ENCODE measurements around the gene DAPP1. TPM values are rescaled to one million over a fixed set of nuclear protein-coding genes. Genes with fewer than 3 reads are reported as not detected.

DAPP1 gene
- total RNA-seq, 1 experiment from 2014 or later, result 30.6 TPM

DNA sequence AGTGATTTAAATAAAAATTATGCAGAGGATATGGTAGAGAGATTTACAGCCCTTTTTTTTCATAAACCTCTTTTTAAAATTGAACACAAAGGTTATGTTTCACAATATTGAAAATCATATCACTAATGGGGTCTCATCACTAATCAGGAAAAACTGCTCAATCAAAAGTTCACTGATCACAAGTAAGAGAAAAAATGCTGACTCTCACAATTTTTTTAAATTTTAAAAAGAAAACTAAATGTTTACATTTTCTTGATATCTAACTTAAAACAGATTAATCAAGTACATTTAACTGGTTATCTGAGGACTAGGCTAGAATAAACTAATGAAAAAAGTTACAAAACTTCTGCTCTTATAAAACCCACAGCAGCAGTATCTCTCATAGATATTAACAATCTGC is 69.1 kb downstream of the DAPP1 start:
- no peak for DNase-seq
- peaks cover 4% of the 10 kb centered on the region for H3K36me3 Mint-ChIP-seq (ENCODE audit: insufficient read depth, unreplicated experiment)
- CTCF ChIA-PET, result interaction anchor here (1.0 kb wide), 1 partner anchor 74 kb away, joined by 3 read pairs; no protein-coding TSS in a partner anchor
- BruUV-seq (replicated peaks), result no TSS peak
- intact Hi-C loops (cut with micrococcal nuclease; ENCODE audit: unreplicated experiment), result loop anchor here (2.0 to 5.0 kb wide), 2 partner anchors 69 to 323 kb away; partner anchors contain the start of genes DAPP1 and TRMT10A
- H3K4me1 Mint-ChIP-seq (ENCODE audit: low read depth, unreplicated experiment), result no peaks in the 10 kb centered on the region
- TF ChIP-seq, protein P1, sequence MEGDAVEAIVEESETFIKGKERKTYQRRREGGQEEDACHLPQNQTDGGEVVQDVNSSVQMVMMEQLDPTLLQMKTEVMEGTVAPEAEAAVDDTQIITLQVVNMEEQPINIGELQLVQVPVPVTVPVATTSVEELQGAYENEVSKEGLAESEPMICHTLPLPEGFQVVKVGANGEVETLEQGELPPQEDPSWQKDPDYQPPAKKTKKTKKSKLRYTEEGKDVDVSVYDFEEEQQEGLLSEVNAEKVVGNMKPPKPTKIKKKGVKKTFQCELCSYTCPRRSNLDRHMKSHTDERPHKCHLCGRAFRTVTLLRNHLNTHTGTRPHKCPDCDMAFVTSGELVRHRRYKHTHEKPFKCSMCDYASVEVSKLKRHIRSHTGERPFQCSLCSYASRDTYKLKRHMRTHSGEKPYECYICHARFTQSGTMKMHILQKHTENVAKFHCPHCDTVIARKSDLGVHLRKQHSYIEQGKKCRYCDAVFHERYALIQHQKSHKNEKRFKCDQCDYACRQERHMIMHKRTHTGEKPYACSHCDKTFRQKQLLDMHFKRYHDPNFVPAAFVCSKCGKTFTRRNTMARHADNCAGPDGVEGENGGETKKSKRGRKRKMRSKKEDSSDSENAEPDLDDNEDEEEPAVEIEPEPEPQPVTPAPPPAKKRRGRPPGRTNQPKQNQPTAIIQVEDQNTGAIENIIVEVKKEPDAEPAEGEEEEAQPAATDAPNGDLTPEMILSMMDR (IDR thresholded peaks at IDR 0.05; ENCODE audit: unreplicated experiment), result no peak
- no peaks in the 10 kb centered on the region for H3K27me3 Mint-ChIP-seq (ENCODE audit: unreplicated experiment)
- H3K4me3 Mint-ChIP-seq (ENCODE audit: low read depth, unreplicated experiment), result no peak overlapping the region
- H3K9me3 Mint-ChIP-seq (ENCODE audit: low read depth, unreplicated experiment), result no peaks in the 10 kb centered on the region
- H3K27ac Mint-ChIP-seq (ENCODE audit: unreplicated experiment), result no peak overlapping the region

DNA sequence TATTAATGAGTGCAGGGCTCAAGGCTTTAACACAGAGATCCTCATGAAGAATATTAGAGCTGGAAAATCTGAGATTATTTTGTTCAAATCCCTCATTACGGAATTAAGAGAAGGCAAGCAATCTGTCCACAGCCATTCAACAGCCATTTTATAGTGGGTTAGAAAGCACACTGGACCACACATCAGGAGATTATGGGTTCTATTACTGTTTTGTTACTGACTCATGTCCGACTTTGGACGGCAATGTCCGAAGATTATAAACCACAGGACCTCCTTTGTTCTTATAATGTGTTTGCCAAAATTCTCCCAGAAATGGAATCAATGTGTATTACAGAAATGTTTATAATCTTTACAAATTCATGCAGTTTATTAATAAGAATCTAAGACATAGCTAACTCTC is 69.5 kb downstream of the DAPP1 start:
- no peaks in the 10 kb centered on the region for H3K9me3 Mint-ChIP-seq (ENCODE audit: low read depth, unreplicated experiment)
- H3K36me3 Mint-ChIP-seq (ENCODE audit: insufficient read depth, unreplicated experiment), result peaks cover 4% of the 10 kb centered on the region
- intact Hi-C loops (cut with micrococcal nuclease; ENCODE audit: unreplicated experiment), result loop anchor here (5.0 kb wide), 1 partner anchor 324 kb away; the partner anchor contains the start of gene TRMT10A
- CTCF ChIA-PET, result no interaction called here
- no peaks in the 10 kb centered on the region for H3K4me1 Mint-ChIP-seq (ENCODE audit: low read depth, unreplicated experiment)
- H3K4me3 Mint-ChIP-seq (ENCODE audit: low read depth, unreplicated experiment), result no peak overlapping the region
- no peaks in the 10 kb centered on the region for H3K27me3 Mint-ChIP-seq (ENCODE audit: unreplicated experiment)
- no TSS peak for BruUV-seq (replicated peaks)
- no peak overlapping the region for H3K27ac Mint-ChIP-seq (ENCODE audit: unreplicated experiment)
- DNase-seq, result no peak
- TF ChIP-seq, protein P1 (IDR thresholded peaks at IDR 0.05; ENCODE audit: unreplicated experiment), result no peak

DNA sequence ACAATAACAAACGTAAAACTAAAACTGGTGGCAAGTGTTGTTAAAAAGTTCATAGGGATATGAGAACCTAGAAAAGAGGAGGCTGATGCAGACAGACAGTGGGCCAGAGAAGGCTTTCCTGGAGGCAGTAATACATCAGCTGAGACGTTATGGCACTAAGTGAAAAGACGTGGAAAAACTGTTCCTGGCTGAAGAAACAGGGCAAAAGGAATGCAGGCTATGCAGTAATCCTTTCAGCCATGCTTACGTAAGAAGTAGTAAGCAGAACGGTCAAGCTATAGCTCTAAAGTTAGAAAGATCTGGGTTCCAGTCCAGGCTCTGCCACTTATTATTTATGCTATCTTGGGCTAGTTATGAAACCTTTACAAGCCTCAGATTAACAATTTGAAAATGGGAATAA is 71.2 kb downstream of the DAPP1 start:
- intact Hi-C loops (cut with micrococcal nuclease; ENCODE audit: unreplicated experiment), result loop anchor here (5.0 kb wide), 1 partner anchor 326 kb away; the partner anchor contains the start of gene TRMT10A
- Mint-ChIP-seq H3K36me3 (ENCODE audit: insufficient read depth, unreplicated experiment) (peaks cover 4% of the 10 kb centered on the region), H3K4me3 (ENCODE audit: low read depth, unreplicated experiment) (no peak overlapping the region), H3K4me1 (ENCODE audit: low read depth, unreplicated experiment) (no peaks in the 10 kb centered on the region), H3K27ac (ENCODE audit: unreplicated experiment) (no peak overlapping the region), H3K27me3 (ENCODE audit: unreplicated experiment) (no peaks in the 10 kb centered on the region), H3K9me3 (ENCODE audit: low read depth, unreplicated experiment) (no peaks in the 10 kb centered on the region)
- no TSS peak for BruUV-seq (replicated peaks)
- DNase-seq, result no peak
- TF ChIP-seq, protein P1 (IDR thresholded peaks at IDR 0.05; ENCODE audit: unreplicated experiment), result no peak
- CTCF ChIA-PET, result no interaction called here

DNA sequence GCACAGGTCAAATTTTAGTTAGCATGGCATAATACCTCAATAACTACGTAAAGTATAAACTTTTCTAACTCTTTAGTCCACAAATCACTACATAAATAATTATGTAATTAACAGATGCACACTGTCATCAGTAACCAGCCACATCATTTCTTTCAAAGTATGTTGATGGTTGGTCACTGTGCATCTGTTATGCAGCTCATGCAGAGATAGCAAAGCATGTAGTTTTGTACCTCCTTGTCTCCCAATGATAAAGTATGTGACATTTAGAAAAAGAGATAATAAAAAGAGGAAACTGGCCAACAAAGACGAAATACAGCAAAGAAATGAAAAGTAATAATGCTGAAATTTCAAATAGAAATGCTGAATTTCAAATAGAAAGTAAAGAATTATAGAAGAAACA is 74.7 kb downstream of the DAPP1 start:
- no peak for DNase-seq
- CTCF ChIA-PET, result no interaction called here
- Mint-ChIP-seq H3K4me1 (ENCODE audit: low read depth, unreplicated experiment) (peaks cover 8% of the 10 kb centered on the region), H3K27me3 (ENCODE audit: unreplicated experiment) (no peaks in the 10 kb centered on the region), H3K4me3 (ENCODE audit: low read depth, unreplicated experiment) (no peak overlapping the region), H3K27ac (ENCODE audit: unreplicated experiment) (no peak overlapping the region), H3K9me3 (ENCODE audit: low read depth, unreplicated experiment) (no peaks in the 10 kb centered on the region), H3K36me3 (ENCODE audit: insufficient read depth, unreplicated experiment) (peaks cover 16% of the 10 kb centered on the region)
- BruUV-seq (replicated peaks), result no TSS peak
- TF ChIP-seq, protein P1 (IDR thresholded peaks at IDR 0.05; ENCODE audit: unreplicated experiment), result no peak
- intact Hi-C loops (cut with micrococcal nuclease; ENCODE audit: unreplicated experiment), result no loop called here
